HG03342 (cell line): ENCODE measurements around the gene PROX2.

Experiments
- ATAC-seq: cut with Tn5 transposase; IDR thresholded peaks from one replicate; pipeline ENCODE4 v1.9.1; 2021; ENCODE audit warnings: mild to moderate bottlenecking, moderate library complexity; ENCODE audit not compliant: unreplicated experiment

PROX2 gene

DNA sequence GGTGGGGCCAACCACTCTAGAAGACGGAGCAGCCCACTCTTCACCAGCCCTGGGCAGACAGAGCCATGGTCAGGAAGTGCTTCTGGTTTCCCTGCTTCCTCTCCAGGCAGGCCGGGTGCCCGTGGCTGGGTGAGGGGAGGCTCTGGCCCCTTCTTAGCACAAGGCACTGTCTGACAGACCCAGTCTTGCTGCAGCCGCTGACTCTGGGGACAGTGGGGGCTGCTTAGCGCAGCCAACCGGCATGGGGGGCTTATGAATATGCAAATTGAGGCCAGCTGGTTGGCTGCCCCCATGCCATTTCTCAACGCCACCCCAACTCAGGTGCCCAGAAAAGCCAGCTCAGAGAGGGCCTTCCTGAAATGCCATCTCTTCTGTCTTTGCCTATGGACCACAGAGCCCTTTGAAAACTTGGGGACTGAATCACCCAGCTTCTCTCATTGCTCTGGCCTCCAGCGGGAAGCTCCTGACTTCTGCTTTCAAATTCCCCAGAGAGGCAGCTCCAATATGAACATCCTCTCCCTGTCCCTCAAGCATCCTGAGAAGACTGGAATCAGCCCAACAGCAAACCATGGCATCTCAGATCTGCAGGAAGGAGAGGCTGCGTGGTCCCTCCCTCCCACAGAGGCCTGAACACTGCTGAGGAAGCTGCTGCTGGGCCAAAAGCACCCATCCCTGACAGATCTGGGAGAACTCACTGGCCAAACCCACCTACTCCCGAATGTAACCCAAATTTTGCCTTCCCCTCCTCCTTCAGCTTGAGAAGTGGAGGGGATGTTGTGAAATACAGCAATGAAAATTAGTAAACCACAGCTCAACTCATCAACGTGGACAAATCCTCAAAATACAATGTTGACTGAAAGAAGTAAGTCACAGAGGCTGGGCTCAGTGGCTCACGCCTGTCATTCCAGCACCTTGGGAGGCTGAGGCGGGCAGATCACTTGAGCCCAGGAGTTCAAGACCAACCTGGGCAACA is at the start of gene PROX2:
PROX2 (minus strand) TSS at position 205 of the 973 bp plus-strand sequence. CDS start 12,311 bp downstream, outside the sequence.
- ATAC-seq = no peak

DNA sequence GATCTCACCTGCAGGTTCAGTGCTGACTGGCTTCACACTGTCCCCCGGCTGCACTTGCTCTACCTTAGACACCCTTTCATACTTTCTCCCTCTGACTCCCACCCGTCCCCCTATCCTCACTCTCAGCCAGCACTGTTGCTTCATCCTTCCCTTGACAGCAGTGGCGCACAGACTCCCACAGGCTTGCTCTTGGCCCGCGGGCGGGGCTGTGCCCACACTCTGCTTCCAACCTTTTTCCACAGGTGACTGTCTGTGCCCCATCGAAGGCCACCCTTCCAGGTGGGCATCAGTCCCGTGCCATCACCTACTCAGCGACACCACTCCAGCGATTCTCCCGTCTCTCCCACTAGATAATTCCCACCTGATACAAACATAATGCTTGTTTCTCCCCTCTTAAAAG is 48.1 kb upstream of the PROX2 start:
- ATAC-seq = no peak

- ATAC-seq = peak; percentile 94
Observed at GRCh38 chr14:74922752-74923401, 46.9 kb upstream of the PROX2 start, which contains the start of gene RPS6KL1. Gene RPS6KL1, minus strand, starts transcription at chr14:74923260. Its CDS starts 1,719 bp downstream, at chr14:74921541.

DNA sequence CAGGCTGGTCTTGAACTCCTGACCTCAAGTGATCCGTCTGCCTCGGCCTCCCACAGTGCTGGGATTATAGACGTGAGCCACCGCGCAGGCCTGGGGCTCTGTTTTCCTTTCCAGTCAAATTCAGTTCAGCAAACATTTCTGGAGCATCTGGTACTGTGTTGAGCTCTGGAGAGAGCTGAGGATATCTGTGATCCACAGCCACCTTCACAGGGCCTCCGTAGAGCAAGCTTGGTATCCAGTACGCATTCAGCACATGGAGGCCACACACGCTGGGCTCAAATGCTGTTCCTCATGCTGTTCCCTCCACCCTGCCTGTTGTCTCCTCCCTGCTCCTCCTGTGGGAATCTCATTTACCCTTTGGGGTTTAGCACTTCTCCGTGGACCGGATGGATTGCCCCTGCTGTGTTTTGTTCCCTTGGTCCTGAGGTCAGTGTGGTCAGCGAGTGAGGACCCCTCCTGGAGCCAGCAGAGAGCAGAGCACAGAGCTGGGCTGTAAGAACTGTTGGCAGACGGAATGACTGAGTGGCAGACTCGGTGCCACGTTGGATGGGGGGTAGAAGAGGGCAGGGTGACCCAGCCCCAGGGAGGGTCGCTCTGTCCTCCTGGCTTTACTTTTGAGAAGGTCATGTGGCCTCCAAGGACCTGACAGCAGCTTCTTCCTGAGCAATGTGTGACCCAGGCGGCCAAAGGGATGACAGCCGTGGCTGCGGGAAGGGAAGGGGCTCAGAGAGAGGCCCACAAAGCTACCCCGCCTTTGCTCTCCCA is 46.2 kb upstream of the PROX2 start:
- no peak for ATAC-seq

DNA sequence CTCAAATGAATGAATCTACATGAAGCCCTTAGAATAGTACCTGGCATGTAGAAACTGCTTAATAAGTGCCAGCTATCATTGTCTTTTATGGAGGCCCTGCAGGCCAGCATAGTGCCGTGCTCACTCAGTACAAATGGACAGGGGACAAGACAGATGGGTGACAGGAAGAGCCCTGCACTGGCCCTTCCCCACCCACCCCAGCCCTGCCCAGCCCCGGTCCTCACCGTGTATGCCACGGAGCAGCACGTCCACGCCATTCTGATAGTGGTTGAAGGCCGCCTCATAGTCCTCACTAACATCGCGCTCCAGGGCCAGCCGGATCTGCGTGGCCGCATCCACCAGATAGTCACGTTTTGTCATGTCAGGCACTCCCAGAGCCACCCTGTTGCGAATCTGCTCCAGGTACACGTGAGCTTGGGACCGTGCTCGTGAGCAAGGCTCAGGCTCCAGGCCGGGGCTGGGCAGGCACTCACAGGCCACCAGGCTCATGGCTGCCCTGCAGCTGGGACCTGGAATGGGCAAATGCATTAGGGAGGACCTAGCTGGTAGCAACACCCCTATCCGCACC is 45.2 kb upstream of the PROX2 start:
- ATAC-seq = no peak

DNA sequence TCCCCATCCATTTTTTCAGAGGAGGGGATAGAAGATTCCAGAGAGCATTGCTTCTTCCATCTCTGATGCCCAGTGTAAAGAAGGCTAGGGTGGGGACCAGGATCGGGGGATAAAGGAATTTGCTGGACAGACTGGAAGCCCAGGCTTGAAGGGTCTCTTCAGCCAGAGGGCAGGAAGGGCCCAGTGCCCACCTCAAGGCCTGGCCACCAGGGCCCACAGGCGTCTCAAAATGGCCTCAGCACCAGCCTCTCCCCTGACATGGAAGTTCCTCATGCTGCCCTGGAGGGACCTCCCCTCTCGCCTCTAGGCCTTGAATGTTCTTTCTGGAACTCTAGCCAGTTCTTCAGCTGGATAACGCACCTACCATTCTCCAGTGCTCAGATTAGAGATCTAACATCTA is 44.3 kb upstream of the PROX2 start:
- no peak for ATAC-seq

DNA sequence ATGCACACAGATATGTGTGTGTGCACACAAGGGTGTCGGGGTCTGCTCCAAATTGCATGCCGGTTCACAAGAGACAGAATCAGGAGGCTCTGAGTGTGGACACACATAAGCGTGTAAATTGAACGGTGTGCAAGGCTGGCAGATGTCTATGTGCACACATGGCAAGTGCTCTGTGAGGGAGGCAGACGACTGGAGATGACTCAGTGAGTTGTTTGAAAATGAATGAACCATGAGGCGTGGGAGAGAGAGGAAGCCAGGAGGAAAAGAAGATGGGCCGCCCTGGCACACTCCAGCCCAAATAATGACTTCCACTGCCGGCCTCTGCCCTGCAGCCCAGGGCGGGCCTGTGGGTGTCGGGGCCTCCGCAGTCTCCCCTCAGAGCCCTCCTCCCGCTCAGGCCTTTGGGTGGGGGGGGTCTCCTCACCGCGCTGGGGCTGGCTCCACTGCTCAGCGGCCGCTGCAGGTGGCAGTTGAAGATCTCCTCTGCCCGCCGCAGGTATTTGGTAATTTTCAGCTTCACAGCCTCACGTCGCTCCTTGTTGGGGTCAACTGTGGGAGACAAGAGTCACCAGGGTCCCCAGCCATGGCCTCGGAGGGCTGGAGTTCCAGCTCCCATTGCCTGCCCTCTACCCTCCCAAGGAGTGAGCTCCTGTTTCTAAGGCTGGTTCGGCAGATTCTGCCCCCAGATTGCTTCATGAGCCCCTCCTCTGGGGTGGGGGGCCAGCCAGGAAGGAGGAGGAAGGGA is 43.6 kb upstream of the PROX2 start:
- no peak for ATAC-seq

- ATAC-seq = no peak
Observed at GRCh38 chr14:74918380-74918779, 42.4 kb upstream of the PROX2 start.

DNA sequence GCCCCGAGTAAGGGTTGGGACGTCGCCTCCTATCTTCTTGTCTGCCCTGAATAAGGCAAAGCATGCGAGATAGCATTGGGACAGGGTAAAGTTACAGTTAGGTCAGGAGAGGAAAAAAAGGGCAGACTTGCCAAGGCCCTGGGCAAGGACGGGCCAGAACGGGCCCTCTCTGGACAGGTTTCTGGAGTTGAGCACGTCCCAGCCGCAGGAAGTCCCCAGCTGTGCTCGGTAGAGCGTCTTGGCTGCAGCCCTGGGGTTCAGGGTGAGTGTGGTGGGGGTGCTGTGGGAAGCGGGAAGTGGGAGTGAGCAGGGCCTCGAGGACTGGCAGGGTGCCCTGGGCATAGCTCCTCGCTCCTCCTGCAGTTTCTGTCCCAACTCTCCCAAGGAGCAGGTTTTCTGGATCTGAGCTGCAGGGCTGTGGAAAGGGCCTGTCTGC is 41.7 kb upstream of the PROX2 start:
- ATAC-seq = no peak

DNA sequence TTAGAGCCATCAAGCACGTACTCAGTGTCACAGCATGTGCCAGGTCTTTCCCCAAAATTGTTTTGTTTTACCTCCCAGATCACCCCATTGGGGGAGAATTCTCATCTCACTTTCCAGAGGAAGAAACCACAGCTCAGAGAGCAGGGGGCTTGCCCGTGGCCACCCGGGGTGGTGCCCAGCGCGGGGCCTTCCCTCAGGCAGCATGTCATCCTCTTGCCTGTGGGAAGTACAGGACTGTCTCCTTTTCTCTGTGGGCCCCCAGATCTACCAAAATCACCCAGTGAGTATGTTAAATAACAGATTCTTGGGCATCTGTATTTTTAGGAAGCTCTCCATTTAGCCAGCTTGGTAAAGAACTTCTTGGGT is 41.2 kb upstream of the PROX2 start:
- ATAC-seq = no peak

- ATAC-seq = no peak
Observed at GRCh38 chr14:74915826-74916225, 39.9 kb upstream of the PROX2 start.

DNA sequence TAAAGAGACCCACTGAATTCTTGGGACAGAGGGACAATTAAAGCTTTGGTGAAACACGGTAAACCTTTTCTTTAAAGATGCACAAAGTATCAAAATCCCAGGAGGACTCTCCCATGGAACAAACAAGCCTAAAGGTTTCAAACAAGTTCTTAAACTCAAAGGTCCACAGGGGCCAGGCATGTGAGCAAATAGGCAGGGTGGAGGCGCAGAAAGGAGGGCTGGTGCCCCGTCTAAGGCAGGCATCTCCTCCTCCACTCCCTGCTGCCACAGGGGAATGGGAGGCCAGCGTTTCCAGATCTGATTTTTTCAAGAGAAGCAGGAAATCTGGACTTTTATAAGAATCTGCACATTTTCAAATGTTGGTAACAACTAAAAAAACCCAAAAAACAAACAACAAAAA is 39.5 kb upstream of the PROX2 start:
- ATAC-seq = no peak

GRCh38 chr14:74913986-74914573 is 38.1 kb upstream of the PROX2 start:
- no peak for ATAC-seq

- no peak for ATAC-seq
Observed at GRCh38 chr14:74913393-74913910, 37.5 kb upstream of the PROX2 start.

GRCh38 chr14:74912801-74913200 is 36.9 kb upstream of the PROX2 start:
- ATAC-seq = no peak

GRCh38 chr14:74912111-74912510 is 36.2 kb upstream of the PROX2 start:
- no peak for ATAC-seq

DNA sequence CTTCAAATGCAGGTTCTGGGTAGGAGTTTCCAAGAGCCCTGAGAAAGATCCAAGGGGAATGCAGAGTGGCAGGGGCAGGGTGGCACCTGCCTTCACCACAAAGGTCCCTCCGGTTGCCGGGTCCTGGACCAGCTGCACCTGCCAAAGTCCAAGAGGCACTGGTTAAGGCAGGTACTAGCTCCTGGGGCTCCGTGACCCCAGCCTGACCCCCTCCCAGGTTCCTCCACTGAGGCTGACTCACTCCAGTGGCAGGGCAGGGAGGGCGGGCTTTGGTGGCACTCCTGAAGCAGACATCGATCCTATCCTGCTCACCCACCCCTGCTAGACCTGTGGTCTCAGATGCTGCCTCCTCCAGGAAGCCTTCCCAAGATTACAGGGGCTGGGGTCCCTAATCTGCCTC is 35.8 kb upstream of the PROX2 start:
- ATAC-seq = no peak

- no peak for ATAC-seq
Observed at GRCh38 chr14:74911221-74911620, 35.3 kb upstream of the PROX2 start.

DNA sequence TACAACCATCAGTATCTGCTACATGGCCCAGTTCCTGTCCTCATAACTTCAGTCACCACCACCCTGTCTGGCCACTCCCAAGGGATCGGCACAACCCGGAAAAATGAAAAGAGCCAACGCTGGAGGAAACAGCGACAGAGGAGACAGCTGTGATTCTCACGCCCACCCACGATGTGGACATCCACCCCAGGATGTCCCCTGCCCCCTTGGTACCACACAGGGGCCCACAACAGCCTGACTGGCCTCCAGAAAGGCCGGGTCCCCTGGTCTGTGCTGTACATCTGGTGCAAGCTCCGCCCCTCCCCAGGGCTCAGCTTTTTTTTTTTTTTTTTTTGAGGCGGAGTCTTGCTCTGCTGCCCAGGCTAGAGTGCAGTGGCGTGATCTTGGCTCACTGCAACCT is 34.6 kb upstream of the PROX2 start:
- ATAC-seq = no peak

DNA sequence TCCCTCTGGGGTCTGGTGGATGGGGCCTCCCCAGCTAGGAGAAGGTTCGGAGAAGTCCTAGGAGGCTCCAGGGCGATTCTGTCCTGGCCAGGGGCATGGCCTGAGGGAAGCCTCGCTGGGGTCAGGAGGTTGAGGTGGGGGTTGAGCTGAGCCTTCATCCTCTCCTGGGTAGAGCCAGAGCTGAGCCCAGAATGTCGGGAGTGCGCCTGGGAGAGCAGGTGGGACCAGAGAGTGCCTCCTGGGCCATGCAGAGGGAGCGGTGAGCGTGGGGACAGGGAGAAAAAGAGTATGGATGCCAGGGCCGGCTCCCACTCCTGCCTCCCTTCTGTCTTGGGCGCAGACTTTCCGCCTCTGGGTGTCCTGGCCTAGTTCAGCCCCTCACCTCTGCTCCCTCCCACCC is 34.0 kb upstream of the PROX2 start:
- ATAC-seq = no peak
